Measurements from ENCODE around the gene KMT2C. TPM values are rescaled to one million over a fixed set of nuclear protein-coding genes. Genes with fewer than 3 reads are reported as not detected.

KMT2C gene
- total and polyA plus RNA-seq, 9 donors: 14.0 to 109 (median 74.0) TPM

- no peak for DNase-seq
- 87 to 94% (median 93%) methylated on average over 3 of the region's 3 CpGs for WGBS, 3 donors
These were observed 232.7 kb downstream of the KMT2C start for GRCh38 chr7:152203095-152203494.

GRCh38 chr7:152202056-152202455 is 233.7 kb downstream of the KMT2C start:
- Histone ChIP-seq H3K4me1 (ENCODE audit: insufficient read depth) (no peaks in the 10 kb centered on the region), H3K27ac (no peak overlapping the region), H3K27me3 (no peaks in the 10 kb centered on the region), H3K4me3 (no peak overlapping the region), H3K9me3 (no peaks in the 10 kb centered on the region), H3K36me3 (no peaks in the 10 kb centered on the region)
- no peak for DNase-seq
- no peak for TF ChIP-seq CTCF (IDR thresholded peaks at IDR 0.05)
- TF ChIP-seq EP300 (IDR thresholded peaks at IDR 0.05): no peak
- TF ChIP-seq POLR2A (IDR thresholded peaks at IDR 0.05): no peak
- intact Hi-C loops (cut with DNase I): no loop called here
- WGBS, 3 donors: 81 to 90% (median 89%) methylated on average over 3 of the region's 3 CpGs

More at GRCh38 chr7:152203095-152203494, 232.7 kb downstream of the KMT2C start:
- Histone ChIP-seq H3K27me3 (no peaks in the 10 kb centered on the region), H3K4me3 (no peak overlapping the region), H3K27ac (no peak overlapping the region), H3K4me1 (ENCODE audit: insufficient read depth) (no peaks in the 10 kb centered on the region), H3K9me3 (no peaks in the 10 kb centered on the region), H3K36me3 (no peaks in the 10 kb centered on the region)
- intact Hi-C loops (cut with DNase I): no loop called here
- TF ChIP-seq CTCF (IDR thresholded peaks at IDR 0.05) (no peak), POLR2A (IDR thresholded peaks at IDR 0.05) (no peak), EP300 (IDR thresholded peaks at IDR 0.05) (no peak)

GRCh38 chr7:152200395-152200794 is 235.4 kb downstream of the KMT2C start:
- H3K4me1 ChIP-seq (ENCODE audit: insufficient read depth): no peaks in the 10 kb centered on the region
- intact Hi-C loops (cut with DNase I): no loop called here
- WGBS, 3 donors: 90 to 96% (median 93%) methylated on average over 6 of the region's 6 CpGs
- no peak overlapping the region for H3K4me3 ChIP-seq
- no peak for TF ChIP-seq CTCF (IDR thresholded peaks at IDR 0.05)
- TF ChIP-seq POLR2A (IDR thresholded peaks at IDR 0.05): no peak
- TF ChIP-seq EP300 (IDR thresholded peaks at IDR 0.05): no peak
- no peaks in the 10 kb centered on the region for H3K27me3 ChIP-seq
- no peaks in the 10 kb centered on the region for H3K9me3 ChIP-seq
- no peak overlapping the region for H3K27ac ChIP-seq
- DNase-seq: no peak
- H3K36me3 ChIP-seq: no peaks in the 10 kb centered on the region

- no peak overlapping the region for H3K27ac ChIP-seq
- no peaks in the 10 kb centered on the region for H3K9me3 ChIP-seq
- H3K27me3 ChIP-seq: no peaks in the 10 kb centered on the region
- H3K4me1 ChIP-seq (ENCODE audit: insufficient read depth): no peaks in the 10 kb centered on the region
- no peaks in the 10 kb centered on the region for H3K36me3 ChIP-seq
- H3K4me3 ChIP-seq: no peak overlapping the region
- TF ChIP-seq POLR2A (IDR thresholded peaks at IDR 0.05): no peak
- DNase-seq: no peak
- intact Hi-C loops (cut with DNase I): no loop called here
- 94 to 97% (median 96%) methylated on average over 4 of the region's 4 CpGs for WGBS, 3 donors
These were observed 239.4 kb downstream of the KMT2C start for GRCh38 chr7:152196391-152196790.

GRCh38 chr7:152193880-152194279 is 241.9 kb downstream of the KMT2C start:
- Histone ChIP-seq H3K27ac (no peak overlapping the region), H3K4me1 (ENCODE audit: insufficient read depth) (no peaks in the 10 kb centered on the region), H3K9me3 (no peaks in the 10 kb centered on the region), H3K27me3 (no peaks in the 10 kb centered on the region), H3K4me3 (no peak overlapping the region), H3K36me3 (no peaks in the 10 kb centered on the region)
- no peak for DNase-seq
- TF ChIP-seq CTCF (IDR thresholded peaks at IDR 0.05) (no peak), EP300 (IDR thresholded peaks at IDR 0.05) (no peak), POLR2A (IDR thresholded peaks at IDR 0.05) (no peak)
- intact Hi-C loops (cut with DNase I): no loop called here
- 82 to 90% (median 83%) methylated on average over 4 of the region's 4 CpGs for WGBS, 3 donors
